Measurements from ENCODE around the gene SPTY2D1.
"Not testable (repeated sequence)": the region's sequence is repeated elsewhere in the genome, so short reads cannot be mapped to it uniquely, and the experiment has no call there.

SPTY2D1 gene

DNA sequence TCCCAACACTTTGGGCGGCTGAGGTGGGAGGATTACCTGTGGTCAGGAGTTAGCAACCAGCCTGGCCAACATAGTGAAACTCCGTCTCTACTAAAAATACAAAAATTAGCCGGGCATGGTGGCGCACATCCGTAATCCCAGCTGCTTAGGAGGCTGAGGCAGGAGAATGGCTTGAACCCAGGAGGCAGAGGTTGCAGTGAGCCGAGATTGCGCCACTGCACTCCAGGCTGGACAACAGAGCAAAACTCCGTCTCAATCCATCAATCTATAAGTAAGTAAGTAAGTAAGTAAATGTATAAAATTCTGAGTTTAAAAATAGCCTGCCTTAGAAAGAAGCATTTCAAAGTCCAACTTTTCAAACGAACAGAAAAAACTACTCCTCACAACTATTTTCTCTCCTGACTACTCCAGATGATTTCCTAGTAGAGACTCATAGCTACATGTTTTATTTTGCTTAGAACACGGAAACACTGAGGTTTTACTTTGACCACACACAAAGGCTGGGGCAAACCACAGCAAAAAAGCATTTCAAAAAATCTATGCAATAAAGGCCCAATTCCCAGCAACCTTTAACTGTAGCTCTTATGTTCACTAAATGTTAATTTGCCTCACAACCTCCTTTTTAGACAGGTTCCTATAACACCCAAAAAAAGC is 16.3 kb downstream of the SPTY2D1 start:
- no peak for DNase-seq

DNA sequence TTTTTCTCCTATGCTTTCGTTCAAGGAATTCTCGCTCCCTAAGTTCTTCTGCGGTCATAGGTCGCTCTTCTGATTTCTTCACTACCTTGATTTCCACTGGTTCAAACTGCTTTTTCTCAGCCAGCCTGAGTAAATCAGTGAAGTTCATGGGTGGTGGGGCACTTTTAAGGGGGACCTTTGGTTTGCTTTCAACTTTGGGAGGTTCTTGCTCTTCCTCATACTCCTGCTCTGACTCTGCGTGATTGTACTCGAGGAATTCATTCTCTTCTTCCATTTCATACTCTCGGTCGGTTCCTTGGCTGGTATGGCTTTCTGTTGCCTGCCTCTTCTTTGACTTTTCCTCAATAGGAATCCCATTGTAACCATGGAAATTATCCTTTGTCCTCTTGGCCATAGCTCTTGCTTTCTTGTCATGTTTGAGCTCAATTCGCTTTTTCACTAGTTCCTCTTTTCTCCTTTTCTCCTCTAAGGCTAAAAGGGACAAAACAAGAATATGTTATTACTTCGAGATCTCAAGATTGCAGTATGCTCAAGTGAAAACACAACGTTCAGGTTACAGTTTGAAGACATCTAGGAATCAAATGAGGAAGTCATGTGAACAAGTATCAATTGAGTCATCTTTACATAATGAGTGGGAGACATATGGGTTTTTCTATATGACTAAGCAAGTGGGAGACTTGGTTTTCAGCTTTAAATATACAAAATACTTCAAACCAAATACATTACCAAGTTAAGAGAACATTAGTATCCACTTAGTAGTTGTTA is 18.3 kb downstream of the SPTY2D1 start:
- DNase-seq: no peak

DNA sequence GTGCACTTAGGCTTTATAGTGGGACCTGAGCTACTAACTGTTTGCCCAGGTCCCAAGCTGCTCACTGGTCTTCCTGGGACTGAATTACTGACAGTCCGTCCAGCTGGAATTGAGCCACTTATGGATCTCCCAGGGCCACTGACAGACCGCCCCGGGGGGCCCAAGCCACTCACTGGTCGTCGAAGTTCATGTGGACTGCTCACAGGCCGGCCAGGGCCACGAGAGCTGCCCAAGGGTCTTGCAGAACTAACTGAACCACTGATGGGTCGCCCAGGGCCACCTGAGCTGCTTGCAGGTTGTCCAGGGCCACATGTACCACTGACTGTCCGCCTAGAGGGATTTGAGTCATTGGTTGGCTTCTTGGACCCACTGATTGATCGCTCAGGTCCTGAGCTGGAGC is 19.5 kb downstream of the SPTY2D1 start:
- no peak for DNase-seq

DNA sequence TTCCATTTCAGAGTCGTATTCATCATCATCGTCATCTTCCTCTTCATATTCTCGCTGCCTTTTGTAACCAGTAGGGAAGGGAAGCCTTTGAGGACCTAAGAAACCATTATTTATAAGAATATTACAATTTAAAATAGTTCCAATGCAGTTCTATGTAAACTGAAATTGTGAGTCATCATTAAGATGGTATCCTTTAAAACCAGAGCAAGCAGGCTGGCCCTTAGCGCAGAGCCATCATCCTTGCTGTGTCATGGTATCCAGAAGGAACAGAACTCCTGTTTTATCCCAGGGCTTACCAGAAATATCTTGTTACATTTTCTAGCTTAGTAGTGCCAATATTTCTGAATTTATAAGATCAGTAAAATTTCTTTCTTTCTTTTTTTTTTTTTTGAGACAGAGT is 21.7 kb downstream of the SPTY2D1 start:
- DNase-seq: no peak

DNA sequence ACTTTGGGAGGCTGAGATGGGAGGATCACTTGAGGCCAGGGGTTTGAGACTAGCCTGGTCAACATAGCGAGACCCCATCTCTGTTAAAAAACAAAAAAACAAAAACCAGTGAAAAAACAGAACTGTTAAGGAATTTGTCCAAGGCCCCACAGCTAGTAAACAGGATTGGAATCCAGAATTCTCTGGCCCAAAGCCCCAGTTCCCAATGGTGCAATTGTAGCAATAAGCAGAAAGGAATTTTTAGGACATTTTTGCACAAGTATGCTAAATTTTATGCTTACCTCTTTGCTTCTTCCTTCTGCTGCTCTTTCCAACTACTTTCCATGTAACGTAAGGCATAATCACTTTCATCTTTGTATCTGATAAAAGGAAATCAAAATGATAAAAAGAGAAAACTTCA is 22.9 kb downstream of the SPTY2D1 start:
- no peak for DNase-seq

DNA sequence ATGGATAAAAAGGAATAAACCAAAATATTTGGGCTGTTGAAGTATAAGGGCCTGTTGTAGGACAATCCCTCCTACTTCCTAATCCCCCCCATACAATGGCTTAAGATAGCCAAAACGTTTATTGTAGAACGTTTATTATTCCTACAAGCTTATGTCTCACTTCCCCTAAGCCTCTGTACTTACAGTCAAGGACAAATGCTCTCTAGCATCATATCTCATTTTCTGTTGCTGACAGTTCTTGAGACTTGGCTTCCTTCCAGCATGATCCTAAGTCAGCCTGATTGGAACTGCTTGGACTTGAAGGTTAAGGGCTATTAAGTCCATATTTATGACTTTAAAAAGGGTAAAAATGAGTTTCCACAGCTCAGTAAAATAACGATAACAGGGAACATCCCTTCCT is 25.8 kb downstream of the SPTY2D1 start:
- no peak for DNase-seq

DNA sequence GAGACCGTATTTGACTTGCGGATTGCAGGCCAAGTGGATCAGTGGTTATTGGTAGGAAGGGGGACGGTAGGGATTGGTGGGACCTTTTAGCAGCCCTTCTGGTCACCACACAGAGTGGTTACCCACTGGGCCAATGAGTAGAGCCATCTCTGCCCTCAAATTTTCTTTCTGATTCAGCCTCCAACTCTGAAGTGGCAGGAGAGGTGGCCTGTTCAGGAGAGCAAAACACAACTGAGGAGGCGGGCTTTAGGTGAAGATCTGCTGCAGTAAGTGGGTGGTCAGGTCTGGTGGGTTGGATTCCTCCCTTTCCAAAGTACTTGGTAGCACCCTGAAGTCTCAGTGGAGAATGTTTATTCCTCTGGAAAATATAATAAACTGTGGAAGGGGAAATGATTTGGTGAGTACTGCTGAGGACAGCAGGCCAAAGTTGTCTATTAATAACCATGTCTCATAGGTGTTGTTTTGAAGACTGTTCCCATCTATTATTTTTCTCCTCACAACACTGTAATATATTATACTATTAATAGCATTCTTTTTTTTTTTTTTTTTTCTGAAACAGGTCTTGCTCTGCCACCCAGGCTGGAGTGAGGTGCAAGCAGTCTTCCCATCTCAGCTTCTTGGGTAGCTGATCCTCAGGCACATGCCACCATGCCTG is 33.1 kb downstream of the SPTY2D1 start:
- DNase-seq: no peak

DNA sequence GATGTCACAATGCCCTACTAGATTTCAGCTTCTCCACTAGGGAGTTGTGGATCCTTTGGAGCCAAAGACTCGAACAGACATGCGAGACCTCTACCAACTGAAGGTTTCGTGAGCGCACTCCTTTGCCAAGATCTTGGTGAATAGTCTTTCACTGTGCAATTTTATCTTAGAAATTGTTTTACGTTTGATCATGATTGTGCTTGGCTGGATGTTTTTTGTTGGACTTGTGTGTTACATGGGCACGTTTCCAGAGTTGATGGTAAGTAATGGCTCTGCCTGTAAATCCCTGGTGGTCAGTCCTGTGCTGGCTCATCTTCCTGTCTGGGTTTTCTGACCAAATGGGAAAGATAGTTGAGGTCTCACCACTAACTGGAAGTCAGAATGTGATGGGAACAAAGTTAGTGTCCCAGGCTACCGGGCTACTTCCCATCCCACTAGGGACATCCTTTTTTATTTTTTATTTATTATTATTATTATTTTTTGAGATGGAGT is 34.4 kb downstream of the SPTY2D1 start, which contains the start of gene MISFA:
Gene MISFA, plus strand, starts transcription at position 51 of the 492 bp plus-strand sequence. Its CDS starts 140 bp downstream, at position 191.
- DNase-seq: no peak

DNA sequence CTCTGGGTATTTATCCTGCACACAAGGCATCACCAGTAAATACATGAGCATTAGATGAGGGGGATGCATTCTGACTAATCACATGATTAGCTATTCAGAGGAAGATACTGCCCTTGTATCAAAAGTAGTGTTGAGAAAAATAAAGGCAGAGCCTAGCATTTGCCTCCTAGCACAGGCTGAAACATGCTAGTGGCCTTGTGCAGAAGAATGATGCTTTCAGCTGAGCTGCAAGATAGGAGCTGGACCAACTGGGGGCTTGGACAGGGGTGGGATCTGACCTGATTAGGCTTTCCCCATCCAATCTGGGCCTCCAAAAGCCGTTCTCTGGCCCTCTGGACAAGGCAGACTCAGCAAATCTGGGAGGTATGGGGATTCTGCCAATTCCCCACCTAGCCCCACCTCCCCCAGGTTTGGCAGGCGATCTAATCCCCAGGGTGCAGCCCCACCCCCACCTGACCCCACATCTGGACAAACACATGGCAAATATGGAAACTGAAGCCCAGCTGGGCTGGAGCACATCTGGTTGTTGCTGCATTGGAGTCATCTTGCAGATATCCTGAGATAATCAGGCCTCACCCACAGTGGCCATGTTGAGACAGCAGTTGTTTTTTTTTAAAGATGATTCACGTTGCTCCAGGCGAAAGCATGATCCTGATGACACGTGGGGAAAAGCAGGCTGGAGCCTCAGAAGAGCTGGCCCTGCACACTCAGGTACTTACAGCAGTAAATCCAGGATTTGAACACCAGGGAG is 39.0 kb downstream of the SPTY2D1 start:
- DNase-seq: no peak

DNA sequence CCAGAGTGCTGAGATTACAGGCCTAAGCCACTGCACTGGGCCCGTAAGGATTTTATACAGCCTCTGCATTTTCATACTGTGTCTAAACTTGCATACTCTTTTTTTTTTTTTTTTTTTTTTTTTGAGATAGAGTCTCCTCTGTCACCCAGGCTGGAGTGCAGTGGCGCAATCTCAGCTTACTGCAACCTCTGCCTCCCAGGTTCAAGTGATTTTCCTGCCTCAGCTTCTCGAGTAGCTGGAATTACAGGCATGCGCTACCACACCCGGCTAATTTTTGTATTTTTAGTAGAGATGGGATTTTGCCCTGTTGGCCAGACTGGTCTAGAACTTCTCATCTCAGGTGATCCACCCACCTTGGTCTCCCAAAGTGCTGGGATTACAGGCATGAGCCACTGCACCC is 40.1 kb downstream of the SPTY2D1 start:
- DNase-seq: not testable (repeated sequence)

DNA sequence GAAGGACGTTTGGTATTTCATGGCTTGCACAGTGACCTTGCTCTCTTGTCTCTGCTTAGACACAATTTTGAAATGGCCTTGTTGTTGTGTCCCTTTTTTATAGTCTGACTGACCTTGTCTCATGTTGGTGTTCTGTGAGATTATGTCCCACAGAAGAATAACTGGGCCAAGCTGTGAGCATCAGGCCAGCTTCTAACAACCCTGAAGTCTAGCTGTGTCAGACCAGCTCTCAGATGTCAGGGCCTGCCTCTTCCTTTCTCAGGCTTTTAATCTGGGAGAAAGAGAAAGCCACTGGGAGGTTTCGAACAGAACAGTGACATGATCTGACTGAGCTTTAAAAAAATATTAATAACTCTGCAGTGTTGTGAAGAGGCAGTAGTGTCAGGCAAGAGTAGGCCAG is 43.6 kb downstream of the SPTY2D1 start:
- no peak for DNase-seq

DNA sequence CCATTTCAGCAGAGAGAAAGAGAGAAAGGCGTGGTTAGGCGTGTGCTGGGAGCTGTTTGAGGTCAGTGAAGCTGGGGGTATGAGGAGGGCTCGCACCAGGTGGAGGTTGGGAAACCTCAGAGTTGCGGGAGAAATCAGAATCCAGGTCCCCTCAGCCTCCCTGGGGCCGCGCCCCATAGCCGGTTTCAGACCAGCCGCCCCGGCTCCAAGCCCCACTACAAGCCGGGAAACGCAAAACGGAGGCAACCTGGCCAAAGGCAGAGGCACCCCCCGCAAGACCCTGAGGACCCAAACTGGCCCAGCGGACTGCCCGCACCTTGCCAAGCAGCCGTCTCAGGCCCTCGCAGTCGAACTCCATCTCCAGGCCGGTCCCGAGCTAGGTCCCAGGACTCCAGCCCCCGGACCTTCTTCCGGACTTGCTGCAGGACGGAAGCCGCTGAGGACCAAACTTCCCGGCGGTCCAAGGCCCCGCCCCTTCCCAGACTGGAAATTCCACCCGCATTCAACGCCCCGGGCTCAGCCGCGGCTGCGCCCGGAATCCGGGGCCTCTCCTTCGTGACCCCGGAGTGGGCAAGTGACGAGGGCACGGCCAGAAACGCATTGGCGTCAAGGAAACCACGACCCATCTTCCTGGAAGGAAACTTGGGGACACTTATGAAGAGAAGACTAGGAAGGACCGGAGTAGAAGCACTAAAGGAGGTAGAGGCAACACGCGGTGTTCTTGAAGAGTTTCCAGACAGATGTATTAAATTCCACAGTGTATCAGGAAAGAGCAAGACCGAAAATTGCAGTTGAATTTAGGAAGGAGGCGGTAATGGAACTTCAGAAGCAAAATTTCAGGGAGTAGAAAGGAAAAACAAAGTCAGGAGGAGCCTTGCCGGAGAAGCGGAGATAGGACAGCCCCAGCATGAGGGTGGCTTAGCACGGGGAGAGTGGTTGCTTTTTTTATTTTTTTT is 45.6 kb downstream of the SPTY2D1 start, which contains the start of gene UEVLD:
Gene UEVLD, minus strand, starts transcription at position 438 of the 956 bp plus-strand sequence. Its CDS starts 80 bp downstream, at position 358.
- peak; percentile 71 for DNase-seq

DNA sequence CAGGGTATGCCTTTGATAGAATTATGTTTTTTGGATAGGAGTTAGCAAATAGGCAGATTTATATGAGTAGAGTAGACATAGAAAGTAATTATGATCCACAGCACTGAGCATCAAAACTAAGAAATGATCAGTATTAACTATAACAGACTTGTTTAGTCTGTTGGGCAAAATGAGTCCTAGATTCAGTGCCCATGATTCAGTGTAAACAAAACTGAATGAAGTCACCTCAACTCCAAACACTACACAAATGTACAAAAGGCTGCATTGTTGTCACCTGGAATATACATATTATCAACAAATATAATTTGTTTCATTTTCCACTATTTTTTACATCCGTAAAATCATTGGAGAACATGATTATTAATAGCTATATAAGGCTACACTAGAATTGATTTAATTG is 52.3 kb downstream of the SPTY2D1 start:
- DNase-seq: no peak

DNA sequence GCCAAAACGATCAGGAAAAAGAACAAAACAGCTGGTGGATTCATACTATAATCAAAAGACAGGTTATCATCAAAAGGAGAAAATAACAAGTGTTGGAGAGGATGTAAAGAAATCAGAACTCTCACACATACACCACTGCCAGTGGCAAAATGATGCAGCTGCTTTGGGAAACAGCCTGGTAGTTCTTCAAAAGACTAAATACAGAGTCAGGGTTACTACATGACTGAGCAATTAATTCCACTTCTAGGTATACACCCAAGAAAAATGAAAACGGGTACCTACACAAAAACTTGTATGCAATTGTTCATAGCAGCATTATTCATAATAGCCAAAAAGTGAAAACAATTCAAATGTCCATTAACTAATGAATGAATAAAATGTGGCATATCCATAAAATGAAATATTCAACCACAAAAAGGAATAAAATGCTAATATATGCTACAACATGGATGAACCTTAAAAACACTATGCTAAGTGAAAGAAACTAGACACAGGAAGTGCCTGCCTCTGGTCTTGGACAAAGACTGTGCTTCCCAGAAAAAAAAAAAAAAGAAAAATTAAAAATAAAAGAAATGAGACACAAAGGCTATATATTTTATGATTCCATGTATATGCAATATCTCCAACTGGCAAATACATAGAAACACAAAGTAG is 53.9 kb downstream of the SPTY2D1 start:
- DNase-seq: no peak

DNA sequence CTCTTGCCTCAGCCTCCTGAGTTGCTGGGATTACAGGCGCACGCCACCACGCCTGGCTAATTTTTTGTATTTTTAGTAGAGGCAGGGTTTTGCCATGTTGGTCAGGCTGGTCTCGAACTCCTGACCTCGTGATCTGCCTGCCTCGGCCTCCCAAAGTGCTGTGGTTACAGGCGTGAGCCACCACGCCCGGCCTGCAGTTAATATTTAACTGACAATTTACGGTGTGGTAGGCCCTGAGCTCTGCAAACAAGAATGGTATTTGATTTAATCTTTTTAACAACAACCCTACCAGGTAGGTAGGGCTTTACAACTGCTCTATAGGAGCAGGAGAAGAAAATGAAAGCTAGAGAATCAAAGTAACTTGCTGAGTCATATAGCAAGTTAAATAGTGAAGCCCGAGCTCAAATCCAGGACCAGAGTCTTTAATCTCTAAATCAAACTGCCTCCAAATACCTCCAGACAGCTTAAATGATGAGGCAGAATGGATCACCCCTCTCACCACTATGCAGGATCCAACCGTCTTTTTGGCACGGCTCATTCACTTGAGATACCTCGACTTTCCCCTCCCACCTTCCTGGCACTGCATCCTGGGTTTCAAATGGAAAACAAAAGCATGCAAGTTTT is 55.1 kb downstream of the SPTY2D1 start:
- DNase-seq: no peak

DNA sequence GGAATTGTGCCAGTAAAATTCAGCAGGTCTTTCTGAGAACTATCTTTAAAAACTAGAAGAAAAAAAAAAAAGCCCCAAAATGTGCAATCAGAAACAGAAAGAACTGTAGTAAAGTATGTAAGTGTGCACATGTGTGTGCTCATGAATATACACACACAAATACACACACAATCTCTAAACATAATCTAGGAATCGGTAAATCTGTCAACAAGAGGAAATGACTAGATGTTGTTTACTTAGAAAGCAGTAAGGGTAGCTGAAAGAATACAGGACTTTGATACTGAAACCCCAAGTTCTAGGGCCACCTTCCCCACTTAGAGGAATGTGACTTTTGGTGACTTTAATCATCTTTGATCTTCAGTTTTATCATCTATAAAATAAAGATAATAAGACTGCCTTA is 58.8 kb downstream of the SPTY2D1 start:
- DNase-seq: no peak

DNA sequence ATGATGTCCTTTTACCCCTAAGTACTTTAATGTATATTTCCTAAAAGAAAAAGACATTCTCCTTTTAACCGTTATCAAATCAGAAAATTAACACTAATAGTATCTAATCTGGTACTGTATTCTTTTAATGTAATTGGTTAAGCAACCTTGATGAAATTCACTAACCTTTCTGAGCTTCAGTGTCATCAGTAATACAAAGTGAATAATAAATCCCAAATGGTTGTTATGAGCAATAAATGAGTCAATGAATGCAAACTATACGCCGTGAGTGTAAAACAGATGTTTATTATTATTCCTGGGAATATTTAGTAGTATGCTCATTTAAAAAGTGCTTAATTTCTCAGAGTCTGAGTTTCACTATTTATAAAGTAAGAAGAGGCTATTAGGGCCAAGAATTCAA is 67.1 kb downstream of the SPTY2D1 start:
- DNase-seq: no peak

DNA sequence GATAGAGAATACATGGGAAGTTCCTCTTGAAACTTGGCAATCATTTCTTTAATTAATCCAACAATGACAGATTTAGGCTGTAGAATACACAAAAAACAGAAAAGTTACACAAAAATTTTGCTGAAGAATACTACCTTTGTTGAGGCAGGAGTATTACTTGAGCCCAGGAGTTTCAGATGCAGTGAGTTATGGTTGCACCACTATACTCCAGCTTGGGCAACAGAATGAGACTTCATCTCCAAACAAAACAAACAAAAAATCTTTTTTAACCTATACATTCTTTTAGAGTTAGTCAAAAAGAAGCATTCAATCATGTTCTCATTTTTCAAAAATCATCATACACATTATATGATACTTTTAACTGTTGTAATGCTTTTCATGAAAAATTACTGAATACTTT is 67.7 kb downstream of the SPTY2D1 start:
- no peak for DNase-seq

DNA sequence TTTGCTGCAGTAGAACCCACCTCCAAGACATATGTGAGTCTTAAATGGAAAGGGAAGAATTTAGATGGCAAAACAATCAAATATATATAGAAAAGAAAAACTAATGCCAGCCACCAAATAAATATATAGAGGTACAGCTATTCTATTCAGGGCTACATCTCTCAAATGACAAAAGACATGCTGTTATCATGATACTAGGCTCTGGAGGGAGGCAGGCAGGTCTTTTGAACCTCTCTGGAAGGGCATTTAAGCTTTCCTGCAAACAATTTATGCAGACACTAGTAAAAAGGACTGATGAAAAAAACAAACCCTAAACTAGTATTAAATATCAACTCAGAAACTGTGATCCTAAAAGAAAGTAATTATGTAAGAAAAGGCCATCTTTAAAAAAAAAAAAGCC is 70.0 kb downstream of the SPTY2D1 start:
- DNase-seq: no peak

DNA sequence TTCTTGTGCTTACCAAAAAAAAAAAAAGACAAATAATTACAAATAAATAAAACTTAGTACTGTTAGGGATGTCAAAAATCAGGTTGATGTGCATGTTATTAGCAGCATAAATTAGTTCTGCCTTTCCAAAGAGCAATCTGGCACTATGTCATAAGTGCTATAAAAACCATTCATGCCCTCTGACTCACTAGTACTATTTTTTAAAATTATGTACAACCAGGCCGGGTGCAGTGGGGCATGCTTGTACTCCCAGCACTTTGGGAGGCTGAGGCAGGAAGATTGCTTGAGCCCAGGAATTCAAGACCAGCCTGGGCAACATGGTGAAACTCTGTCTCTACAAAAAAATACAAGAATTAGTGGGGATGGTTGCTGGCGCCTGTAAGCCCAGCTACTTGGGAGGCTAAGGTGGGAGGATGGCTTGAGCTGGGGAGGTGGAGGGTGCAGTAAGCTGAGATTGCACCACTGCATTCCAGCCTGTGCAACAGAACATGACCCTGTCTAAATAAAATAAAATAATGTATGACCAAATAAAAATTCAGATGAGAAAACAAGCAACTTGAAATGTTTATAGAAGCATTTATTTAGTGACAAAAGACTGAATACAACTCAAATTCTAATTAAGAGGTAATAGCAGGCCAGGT is 70.9 kb downstream of the SPTY2D1 start:
- no peak for DNase-seq
